Aorta (tissue), 5 donors: Measurements from ENCODE around the gene RBM4. TPM values are rescaled to one million over a fixed set of nuclear protein-coding genes. Genes with fewer than 3 reads are reported as not detected.
"Not testable (repeated sequence)": the region's sequence is repeated elsewhere in the genome, so short reads cannot be mapped to it uniquely, and the experiment has no call there.

Experiments
- ATAC-seq: fragments of 200-7000 bp; cut with Tn5 transposase; one replicate; pipeline ENCODE4 v1.9.1; 2022; ENCODE audit warnings: moderate library complexity; ENCODE audit not compliant: low FRiP score
- DNase-seq, 2 donors: peaks; one replicate each; pipeline ENCODE4 v3.0.0-alpha.2; 2020
- H3K27ac ChIP-seq, 2 donors: one replicate each; pipeline ENCODE4 v1.5.1; 2013; ENCODE audit warnings: low read length in 2 of 2, mild to moderate bottlenecking in 2 of 2, moderate library complexity in 2 of 2, control low read depth in 1 of 2, inconsistent platforms in 1 of 2, low read depth in 1 of 2
- H3K27me3 ChIP-seq, 2 donors: one replicate each; pipeline ENCODE4 v1.6.1; 2013; ENCODE audit warnings: control low read depth in 1 of 2, low read length in 1 of 2, mild to moderate bottlenecking in 1 of 2, moderate library complexity in 1 of 2; ENCODE audit not compliant: insufficient read depth in 2 of 2, control insufficient read depth in 1 of 2
- H3K36me3 ChIP-seq, 2 donors: one replicate each; pipeline ENCODE4 v1.6.1; 2013; ENCODE audit warnings: control low read depth in 1 of 2, low read length in 1 of 2, mild to moderate bottlenecking in 1 of 2; ENCODE audit not compliant: insufficient read depth in 2 of 2, control insufficient read depth in 1 of 2
- H3K4me1 ChIP-seq, 2 donors: one replicate each; pipeline ENCODE4 v1.6.1; 2013; ENCODE audit warnings: low read length in 2 of 2, control low read depth in 1 of 2, mild to moderate bottlenecking in 1 of 2, moderate library complexity in 1 of 2; ENCODE audit not compliant: insufficient read depth in 2 of 2, control insufficient read depth in 1 of 2
- H3K4me3 ChIP-seq, 2 donors: one replicate each; pipeline ENCODE4 v1.5.1; 2013; ENCODE audit warnings: low read length in 2 of 2, control low read depth in 1 of 2, mild to moderate bottlenecking in 1 of 2
- H3K9me3 ChIP-seq: one replicate; pipeline ENCODE4 v1.6.1; 2013; ENCODE audit warnings: mild to moderate bottlenecking, low read length; ENCODE audit not compliant: control insufficient read depth
- WGBS, 2 donors: extraction: QIAGEN DNeasy Blood & Tissue Kit; methylation state at CpG; one replicate each; pipeline ENCODE4 v1.1.7; 2013; 5-methylcytosine and 5-hydroxymethylcytosine counted together
- intact Hi-C, 2 donors: fragments of 100-400 bp; cut with DNase I; formaldehyde crosslinking; loops; one replicate each; pipeline versions ENCODE4 v1.14.2 to v1.15.0; 2022
- long read RNA-seq, 2 donors: library from polyadenylated mRNA; unstranded; transcript quantifications; one replicate each; pipeline ENCODE4 v2.0.0, GENCODE V29; 2020 to 2021
- polyA plus RNA-seq, 2 donors: library from polyadenylated mRNA; stranded (reverse); fragments of 200-250 nt; gene quantifications; one replicate each; pipeline ENCODE4 v1.2.3, GENCODE V29; 2013
- total RNA-seq, 2 donors: library from RNA; stranded (reverse); fragmentation: NEBNext Ultra II Directional; extraction: Animal tissue kit (Norgen Biotek cat#: 25700); gene quantifications; one replicate each; pipeline ENCODE4 v1.2.1, GENCODE V29; 2021
- donor health status: healthy with polysubstance abuse.
- donor health status: Bipolar disorder and iron deficiency.
- donor health status: DM: no; HTN: no; CAD: no.
- donor health status: DM: no; HTN: no; CAD: no.
- donor health status: DM: yes; HTN: yes; CAD: no.

The RBM4 gene, protein sequence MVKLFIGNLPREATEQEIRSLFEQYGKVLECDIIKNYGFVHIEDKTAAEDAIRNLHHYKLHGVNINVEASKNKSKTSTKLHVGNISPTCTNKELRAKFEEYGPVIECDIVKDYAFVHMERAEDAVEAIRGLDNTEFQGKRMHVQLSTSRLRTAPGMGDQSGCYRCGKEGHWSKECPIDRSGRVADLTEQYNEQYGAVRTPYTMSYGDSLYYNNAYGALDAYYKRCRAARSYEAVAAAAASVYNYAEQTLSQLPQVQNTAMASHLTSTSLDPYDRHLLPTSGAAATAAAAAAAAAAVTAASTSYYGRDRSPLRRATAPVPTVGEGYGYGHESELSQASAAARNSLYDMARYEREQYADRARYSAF
- total RNA-seq (10 to 100 TPM; 86.9 to 98.1 TPM), polyA plus RNA-seq (10 to 100 TPM; 78.6 to 91.1 TPM)
- long read RNA-seq, donor 1, transcript RBM4-204 (4 exons, 1,763 nt) = minor isoform, 30 of 203 reads
- long read RNA-seq, donor 1, transcript RBM4-203 (3 exons, 921 nt) = minor isoform, 9 of 203 reads
- long read RNA-seq, donor 1, transcript RBM4-206 (2 exons, 1,548 nt) = minor isoform, 13 of 203 reads
- long read RNA-seq, donor 1, transcript RBM4-201 (4 exons, 1,694 nt) = major isoform, 123 of 203 reads
- long read RNA-seq, donor 1, partial matches to known transcripts = 4 of 203 reads
- long read RNA-seq, donor 1, other reads (novel, unspliced or antisense) = 7 of 203 reads
- long read RNA-seq, donor 2, transcript RBM4-201 (4 exons, 1,694 nt) = major isoform, 9 of 26 reads
- long read RNA-seq, donor 2, partial matches to known transcripts = 1 of 26 reads
- long read RNA-seq, donor 2, other reads (novel, unspliced or antisense) = 6 of 26 reads

DNA sequence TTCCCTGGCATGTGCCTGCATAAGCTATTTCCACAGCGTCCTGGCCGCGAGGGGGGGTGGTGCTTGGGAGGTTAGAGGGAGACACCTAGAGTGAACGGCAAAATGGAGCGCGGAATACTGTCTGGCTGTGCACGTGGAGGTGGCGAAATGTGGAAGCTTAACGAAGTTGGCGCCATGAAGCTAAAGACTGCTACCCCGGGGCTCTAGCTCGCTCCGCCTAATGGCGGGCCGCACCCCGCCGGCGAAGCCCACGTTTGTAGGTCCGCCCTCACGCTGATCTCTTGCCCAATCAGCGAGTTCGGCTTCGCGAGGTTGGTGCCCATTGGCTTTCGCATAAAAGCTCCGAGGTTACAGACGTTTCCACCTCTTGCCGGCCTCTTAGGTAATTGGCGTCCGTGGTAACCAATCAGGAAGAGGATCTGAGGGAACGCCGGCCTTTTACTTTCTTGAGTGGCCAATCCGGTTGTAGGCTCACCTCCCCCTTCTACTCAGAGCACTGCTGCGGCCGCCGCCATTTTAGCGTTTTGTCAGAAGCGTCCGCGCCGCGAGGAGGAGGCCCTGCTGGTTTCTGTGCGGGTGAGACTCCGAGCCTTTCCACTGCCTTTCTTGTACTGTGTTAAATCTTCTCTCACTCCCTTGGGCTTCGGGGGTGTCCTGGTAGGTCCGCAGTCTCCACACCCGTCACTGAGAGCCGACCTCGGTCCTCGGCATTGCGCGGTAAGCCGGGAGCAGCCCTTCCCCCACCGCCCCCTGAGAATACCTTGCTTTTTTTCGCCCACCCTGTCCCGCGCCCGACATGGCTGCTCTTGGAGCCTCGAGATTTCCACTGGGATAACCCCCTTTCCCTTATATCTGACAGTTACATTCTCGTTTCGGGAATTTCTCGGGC lies at the start of gene RBM4:
RBM4 (plus strand) TSS at position 527 of the 889 bp plus-strand sequence. CDS start 1,009 bp downstream, outside the sequence.
- peaks cover 2 to 3% of the 10 kb centered on the region in 2 donors for H3K36me3 ChIP-seq
- H3K4me1 ChIP-seq = peaks cover 0 to 6% of the 10 kb centered on the region in 2 donors
- no peaks in the 10 kb centered on the region for H3K9me3 ChIP-seq
- 0 to 1% methylated on average over 63 of the region's 63 CpGs for WGBS, 2 donors
- no peaks in the 10 kb centered on the region for H3K27me3 ChIP-seq
- H3K27ac ChIP-seq = peak within 1 kb of the TSS; percentile 5 to 54
- H3K4me3 ChIP-seq = peak within 1 kb of the TSS; percentile 46 to 87
- ATAC-seq (peak; percentile 99), DNase-seq (peak; percentile 97 to 98)
- intact Hi-C loops = loop anchor here in 1 of 2 donors (5.0 kb wide), 1 partner anchor 39 kb away; the partner anchor contains the start of gene RBM4B

- H3K27me3 ChIP-seq, ATAC-seq, H3K4me1 ChIP-seq, H3K4me3 ChIP-seq, DNase-seq, H3K27ac ChIP-seq, H3K9me3 ChIP-seq, intact Hi-C loops, H3K36me3 ChIP-seq: not testable (repeated sequence)
- WGBS, 2 donors = 79 to 83% methylated on average over 2 of the region's 2 CpGs
These were observed 49.2 kb upstream of the RBM4 start for GRCh38 chr11:66589315-66589714.

- WGBS, 2 donors = 95% methylated on average over 7 of the region's 7 CpGs
- Histone ChIP-seq H3K9me3 (no peaks in the 10 kb centered on the region), H3K36me3 (no peaks in the 10 kb centered on the region), H3K27me3 (no peaks in the 10 kb centered on the region), H3K4me1 (peaks cover 0 to 3% of the 10 kb centered on the region in 2 donors), H3K4me3 (no peak overlapping the region), H3K27ac (no peak overlapping the region)
- DNase-seq = no peak
- intact Hi-C loops = no loop called here
- no peak for ATAC-seq
These were observed 48.4 kb upstream of the RBM4 start for GRCh38 chr11:66589996-66590675.

- 84 to 88% methylated on average over 2 of the region's 2 CpGs for WGBS, 2 donors
- intact Hi-C loops = no loop called here
- no peak for DNase-seq
- Histone ChIP-seq H3K27me3 (no peaks in the 10 kb centered on the region), H3K27ac (no peak overlapping the region), H3K4me3 (no peak overlapping the region), H3K4me1 (peaks cover 0 to 3% of the 10 kb centered on the region in 2 donors), H3K36me3 (no peaks in the 10 kb centered on the region), H3K9me3 (no peaks in the 10 kb centered on the region)
- no peak for ATAC-seq
These were observed 47.3 kb upstream of the RBM4 start for GRCh38 chr11:66591175-66591574.

- H3K4me1 ChIP-seq = peaks cover 0 to 3% of the 10 kb centered on the region in 2 donors
These were observed 45.8 kb upstream of the RBM4 start, which contains the start of the genes CCDC87 and CCS for GRCh38 chr11:66592457-66593302. TSS of gene CCDC87 (minus strand) at chr11:66593063. CDS start at chr11:66593015, 48 bp downstream. TSS of gene CCS (plus strand) at chr11:66593185. CDS start at chr11:66593262, 77 bp downstream.

DNA sequence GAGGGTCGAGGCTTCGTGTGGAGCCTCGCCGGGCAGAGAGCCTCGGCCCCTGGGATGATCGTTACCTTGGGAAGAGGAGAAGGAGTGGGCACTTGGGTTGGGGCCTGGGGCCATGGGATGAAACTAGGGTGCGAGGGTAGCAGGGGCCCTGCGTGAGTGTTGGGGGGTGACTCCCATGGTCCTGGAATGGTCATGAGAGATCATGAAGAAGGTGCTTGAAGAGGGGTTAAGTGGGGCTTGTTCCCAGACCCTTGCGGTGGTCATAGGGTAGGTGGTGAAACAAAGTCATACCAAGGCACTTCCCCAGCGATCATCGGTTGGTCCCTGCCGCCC lies 45.2 kb upstream of the RBM4 start:
- 6 to 8% methylated on average over 12 of the region's 12 CpGs for WGBS, 2 donors
- ATAC-seq (peak; percentile 20), DNase-seq (no peak)
- intact Hi-C loops = no loop called here
- H3K36me3 ChIP-seq = no peaks in the 10 kb centered on the region
- H3K27ac ChIP-seq = peak overlapping the region in 1 of 2 donors; percentile 50
- peak overlapping the region; percentile 49 to 55 for H3K4me3 ChIP-seq
- H3K4me1 ChIP-seq = peaks cover 0 to 3% of the 10 kb centered on the region in 2 donors
- H3K27me3 ChIP-seq = no peaks in the 10 kb centered on the region
- no peaks in the 10 kb centered on the region for H3K9me3 ChIP-seq

More at GRCh38 chr11:66592457-66593302, 45.8 kb upstream of the RBM4 start, which contains the start of the genes CCDC87 and CCS:
- 14 to 15% methylated on average over 68 of the region's 68 CpGs for WGBS, 2 donors
- peak within 1 kb of the TSS in 1 of 2 donors; percentile 50 for H3K27ac ChIP-seq
- ATAC-seq (peak; percentile 98), DNase-seq (peak; percentile 99 to 100)
- no peaks in the 10 kb centered on the region for H3K27me3 ChIP-seq
- intact Hi-C loops = no loop called here
- H3K9me3 ChIP-seq = no peaks in the 10 kb centered on the region
- H3K4me3 ChIP-seq = peak within 1 kb of the TSS; percentile 49 to 55
- no peaks in the 10 kb centered on the region for H3K36me3 ChIP-seq

DNA sequence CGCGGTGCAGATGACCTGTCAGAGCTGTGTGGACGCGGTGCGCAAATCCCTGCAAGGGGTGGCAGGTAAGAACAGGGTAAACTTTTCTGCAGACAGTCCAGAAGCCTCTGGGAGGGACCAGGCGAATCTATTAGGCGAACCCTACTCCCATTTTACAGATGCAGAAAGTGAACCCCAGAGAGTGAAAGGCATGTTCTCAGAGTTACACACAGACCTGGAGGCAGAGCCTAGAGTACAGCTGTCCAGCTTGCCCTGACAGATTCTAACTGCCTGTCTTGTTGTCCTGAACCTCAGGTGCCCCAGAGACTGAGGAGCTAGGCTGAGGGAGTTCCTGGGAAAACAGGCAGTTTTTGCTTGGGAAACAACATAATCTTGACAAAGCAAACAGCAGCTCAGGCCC lies 44.9 kb upstream of the RBM4 start:
- DNase-seq (no peak), ATAC-seq (no peak)
- Histone ChIP-seq H3K27me3 (no peaks in the 10 kb centered on the region), H3K9me3 (no peaks in the 10 kb centered on the region), H3K27ac (no peak overlapping the region), H3K36me3 (no peaks in the 10 kb centered on the region), H3K4me1 (peaks cover 0 to 3% of the 10 kb centered on the region in 2 donors), H3K4me3 (peak overlapping the region; percentile 49 to 55)
- intact Hi-C loops = no loop called here
- WGBS, 2 donors = 57 to 62% methylated on average over 7 of the region's 7 CpGs
